Trophoblast cell (in vitro differentiated cells and primary cell): Measurements from ENCODE around the gene WWC2.
A peak's percentile ranks its signal among the peaks of the same experiment; 100 is the strongest.

ENCODE experiments used
- DNase-seq, 2 donors: peaks; one replicate each; pipeline ENCODE4 v3.0.0-alpha.2; 2016
- H2AFZ ChIP-seq: 2 replicates; pipeline ENCODE4 v1.6.1; 2013; ENCODE audit warnings: low read length, moderate library complexity, mild to moderate bottlenecking; ENCODE audit not compliant: insufficient read depth, poor library complexity
- H2AK5ac ChIP-seq: 2 replicates; pipeline ENCODE4 v1.6.1; 2013; ENCODE audit warnings: mild to moderate bottlenecking, low read length
- H2BK120ac ChIP-seq: 2 replicates; pipeline ENCODE4 v1.6.1; 2013; ENCODE audit warnings: low read length, mild to moderate bottlenecking, moderate library complexity; ENCODE audit not compliant: insufficient read depth, poor library complexity
- H2BK12ac ChIP-seq: 2 replicates; pipeline ENCODE4 v1.6.1; 2013; ENCODE audit warnings: mild to moderate bottlenecking, low read length, moderate library complexity
- H2BK5ac ChIP-seq: 2 replicates; pipeline ENCODE4 v1.6.1; 2013; ENCODE audit warnings: low read length, low read depth, moderate library complexity, mild to moderate bottlenecking; ENCODE audit not compliant: poor library complexity
- H3K14ac ChIP-seq: 2 replicates; pipeline ENCODE4 v1.6.1; 2013; ENCODE audit warnings: mild to moderate bottlenecking, low read length
- H3K18ac ChIP-seq: 2 replicates; pipeline ENCODE4 v1.6.1; 2013; ENCODE audit warnings: mild to moderate bottlenecking, low read length
- H3K23ac ChIP-seq: 2 replicates; pipeline ENCODE4 v1.6.1; 2013; ENCODE audit warnings: low read length
- H3K27ac ChIP-seq: 2 replicates; pipeline ENCODE4 v1.5.1; 2013; ENCODE audit warnings: low read depth, mild to moderate bottlenecking, inconsistent platforms, low read length, moderate library complexity
- H3K27me3 ChIP-seq: 2 replicates; pipeline ENCODE4 v1.6.1; 2013; ENCODE audit warnings: inconsistent platforms, mild to moderate bottlenecking, low read length, moderate library complexity; ENCODE audit not compliant: insufficient read depth
- H3K36me3 ChIP-seq, 2 experiments: 1 replicate in 1 of 2; 2 replicates in 1 of 2; pipeline ENCODE4 v1.6.1; 2013; ENCODE audit warnings: low read length in 2 of 2, mild to moderate bottlenecking in 2 of 2, moderate library complexity in 1 of 2; ENCODE audit not compliant: insufficient read depth in 2 of 2, control insufficient read depth in 1 of 2
- H3K4ac ChIP-seq: 2 replicates; pipeline ENCODE4 v1.6.1; 2013; ENCODE audit warnings: low read depth, mild to moderate bottlenecking, low read length, moderate library complexity
- H3K4me1 ChIP-seq, 2 experiments: 1 replicate in 1 of 2; 2 replicates in 1 of 2; pipeline ENCODE4 v1.6.1; 2013; ENCODE audit warnings: low read length in 2 of 2, mild to moderate bottlenecking in 2 of 2, moderate library complexity in 1 of 2; ENCODE audit not compliant: insufficient read depth in 2 of 2, control insufficient read depth in 1 of 2
- H3K4me2 ChIP-seq: 2 replicates; pipeline ENCODE4 v1.6.1; 2013; ENCODE audit warnings: inconsistent platforms, mild to moderate bottlenecking, low read length, moderate library complexity
- H3K4me3 ChIP-seq: 2 replicates; pipeline ENCODE4 v1.5.1; 2013; ENCODE audit warnings: mild to moderate bottlenecking, low read depth, low read length, inconsistent platforms
- H3K79me1 ChIP-seq: one replicate; pipeline ENCODE4 v1.6.1; 2013; ENCODE audit warnings: low read length
- H3K79me2 ChIP-seq: 2 replicates; pipeline ENCODE4 v1.6.1; 2013; ENCODE audit warnings: low read length, mild to moderate bottlenecking; ENCODE audit not compliant: control insufficient read depth, insufficient read depth, poor library complexity
- H3K9ac ChIP-seq: 2 replicates; pipeline ENCODE4 v1.6.1; 2013; ENCODE audit warnings: mild to moderate bottlenecking, low read length
- H3K9me3 ChIP-seq: 2 replicates; pipeline ENCODE4 v1.6.1; 2013; ENCODE audit warnings: low read depth, mild to moderate bottlenecking, control low read depth, inconsistent platforms, low read length; ENCODE audit not compliant: insufficient read depth
- H4K12ac ChIP-seq: 2 replicates; pipeline ENCODE4 v1.6.1; 2013; ENCODE audit warnings: low read depth, mild to moderate bottlenecking, low read length, moderate library complexity
- H4K8ac ChIP-seq: 2 replicates; pipeline ENCODE4 v1.6.1; 2013; ENCODE audit warnings: low read depth, mild to moderate bottlenecking, low read length, moderate library complexity
- H4K91ac ChIP-seq: one replicate; pipeline ENCODE4 v1.6.1; 2013; ENCODE audit warnings: low read depth, mild to moderate bottlenecking, low read length, moderate library complexity
- WGBS: extraction: QIAGEN DNeasy Blood & Tissue Kit; methylation state at CpG from one replicate; pipeline ENCODE4 v1.1.7; 2013; ENCODE audit warnings: missing lambda C conversion rate; ENCODE audit not compliant: insufficient read length, insufficient coverage; ENCODE audit errors: extremely low coverage; 5-methylcytosine and 5-hydroxymethylcytosine counted together

WWC2 gene

DNA sequence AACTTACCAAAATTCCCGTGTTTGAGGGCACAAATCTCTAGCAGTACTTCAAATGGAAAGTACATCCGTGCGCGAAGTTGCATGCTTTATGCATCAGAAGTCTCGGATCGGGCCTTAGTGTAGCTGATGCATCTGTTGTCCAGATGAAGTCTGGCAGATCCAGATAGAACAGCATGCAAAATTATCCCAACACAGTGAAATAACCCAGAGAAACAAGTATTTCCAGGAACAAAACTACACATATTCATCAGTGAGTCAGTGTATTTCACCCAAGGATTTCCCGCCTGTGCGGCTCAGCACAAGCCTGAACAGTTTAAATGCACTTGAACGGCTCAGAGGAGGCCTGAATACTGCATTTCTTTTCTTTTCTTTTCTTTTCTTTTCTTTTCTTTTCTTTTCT is 250.6 kb downstream of the WWC2 start:
- Histone ChIP-seq H4K12ac (no peak overlapping the region), H2BK12ac (no peak overlapping the region), H3K14ac (no peak overlapping the region), H3K36me3 (no peaks in the 10 kb centered on the region), H3K79me1 (no peaks in the 10 kb centered on the region), H3K4me1 (no peaks in the 10 kb centered on the region), H3K4me3 (no peak overlapping the region), H3K79me2 (no peaks in the 10 kb centered on the region), H3K27me3 (no peaks in the 10 kb centered on the region), H3K9me3 (no peaks in the 10 kb centered on the region), H3K4me2 (no peak overlapping the region), H4K91ac (no peak overlapping the region), H3K27ac (no peak overlapping the region), H3K9ac (no peak overlapping the region), H2BK5ac (no peak overlapping the region), H3K18ac (no peak overlapping the region), H2BK120ac (no peak overlapping the region), H2AK5ac (no peak overlapping the region), H4K8ac (no peak overlapping the region), H3K4ac (no peak overlapping the region), H2AFZ (no peak overlapping the region), H3K23ac (no peak overlapping the region)
- no CpG with 5 or more reads among the region's 9 CpGs for WGBS
- no peak for DNase-seq

DNA sequence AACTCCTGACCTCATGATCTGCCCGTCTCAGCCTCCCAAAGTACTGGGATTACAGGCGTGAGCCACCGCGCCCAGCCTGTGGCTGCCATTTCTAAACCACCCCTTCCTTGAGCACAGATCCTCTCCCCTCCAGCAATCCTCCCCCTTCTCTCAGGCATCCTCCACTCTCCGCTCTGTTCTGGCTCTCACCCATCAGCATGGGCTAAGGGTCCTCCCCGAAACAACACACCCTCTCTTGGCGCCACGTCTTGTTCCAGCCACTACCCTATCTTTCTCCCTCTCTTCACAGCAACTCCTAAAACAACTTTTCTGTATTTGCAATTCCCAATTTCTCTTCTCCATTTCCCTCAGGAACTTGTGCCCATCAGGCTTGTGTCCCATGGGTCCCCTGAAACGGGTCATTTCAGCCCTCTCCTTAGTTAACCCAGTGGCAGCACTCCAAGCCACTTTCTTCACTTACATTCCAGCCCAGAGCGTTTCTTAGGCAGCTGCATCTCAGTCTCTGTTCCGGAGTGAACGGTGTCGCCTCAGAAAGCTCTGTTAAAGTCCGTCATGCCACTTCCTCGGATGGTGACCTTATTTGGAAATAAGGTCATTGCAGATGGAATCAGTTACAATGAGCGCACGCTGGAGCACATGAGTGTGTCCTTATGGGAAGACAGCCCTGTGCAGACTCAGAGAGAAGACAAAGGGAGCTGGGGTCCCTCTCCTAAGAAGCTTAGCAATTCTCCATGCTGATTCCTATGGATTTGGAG is 251.4 kb downstream of the WWC2 start:
- no peak overlapping the region for H3K4me2 ChIP-seq
- no peaks in the 10 kb centered on the region for H3K9me3 ChIP-seq
- no peak overlapping the region for H2AK5ac ChIP-seq
- H3K14ac ChIP-seq = no peak overlapping the region
- no peak overlapping the region for H2BK12ac ChIP-seq
- H2AFZ ChIP-seq = no peak overlapping the region
- no peaks in the 10 kb centered on the region for H3K79me1 ChIP-seq
- H4K12ac ChIP-seq = no peak overlapping the region
- H3K9ac ChIP-seq = no peak overlapping the region
- no peak overlapping the region for H4K8ac ChIP-seq
- no peak overlapping the region for H3K4me3 ChIP-seq
- no CpG with 5 or more reads among the region's 17 CpGs for WGBS
- H2BK120ac ChIP-seq = no peak overlapping the region
- DNase-seq = no peak
- no peak overlapping the region for H3K23ac ChIP-seq
- no peaks in the 10 kb centered on the region for H3K36me3 ChIP-seq
- no peak overlapping the region for H4K91ac ChIP-seq
- H3K79me2 ChIP-seq = no peaks in the 10 kb centered on the region
- H3K27ac ChIP-seq = no peak overlapping the region
- H3K27me3 ChIP-seq = no peaks in the 10 kb centered on the region
- H3K18ac ChIP-seq = no peak overlapping the region
- no peaks in the 10 kb centered on the region for H3K4me1 ChIP-seq
- H3K4ac ChIP-seq = no peak overlapping the region
- H2BK5ac ChIP-seq = no peak overlapping the region

DNA sequence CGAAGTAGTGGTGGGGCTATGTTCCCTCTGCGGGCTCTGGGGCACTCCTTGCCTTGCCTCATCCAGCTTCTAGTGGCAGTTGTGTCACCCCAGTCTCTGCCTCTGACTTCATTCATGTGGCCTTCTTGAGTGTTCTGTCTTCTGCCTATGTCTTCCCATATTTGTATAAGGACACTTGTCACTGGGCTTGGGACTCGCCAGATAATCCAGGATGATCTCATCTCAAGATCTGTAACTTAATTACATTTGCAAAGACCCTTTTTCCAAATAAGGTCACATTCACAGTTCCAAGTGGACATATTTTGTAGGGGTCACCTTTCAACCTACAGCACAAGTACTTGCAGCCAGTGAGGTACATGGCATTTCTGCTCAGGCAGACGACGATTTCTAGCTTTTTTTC is 253.5 kb downstream of the WWC2 start:
- H3K9ac ChIP-seq = no peak overlapping the region
- H3K27me3 ChIP-seq = no peaks in the 10 kb centered on the region
- H3K27ac ChIP-seq = no peak overlapping the region
- H2BK5ac ChIP-seq = no peak overlapping the region
- no peak overlapping the region for H3K18ac ChIP-seq
- no peak overlapping the region for H2BK120ac ChIP-seq
- WGBS = no CpG with 5 or more reads among the region's 5 CpGs
- no peak for DNase-seq
- H3K14ac ChIP-seq = no peak overlapping the region
- no peak overlapping the region for H3K4me3 ChIP-seq
- H2AFZ ChIP-seq = no peak overlapping the region
- H3K36me3 ChIP-seq = no peaks in the 10 kb centered on the region
- H3K79me1 ChIP-seq = no peaks in the 10 kb centered on the region
- H3K79me2 ChIP-seq = no peaks in the 10 kb centered on the region
- no peak overlapping the region for H2AK5ac ChIP-seq
- no peak overlapping the region for H3K4me2 ChIP-seq
- H3K4me1 ChIP-seq = no peaks in the 10 kb centered on the region
- no peak overlapping the region for H3K4ac ChIP-seq
- peaks cover 2% of the 10 kb centered on the region for H3K9me3 ChIP-seq
- H4K8ac ChIP-seq = no peak overlapping the region
- no peak overlapping the region for H2BK12ac ChIP-seq
- H4K91ac ChIP-seq = no peak overlapping the region
- no peak overlapping the region for H3K23ac ChIP-seq
- H4K12ac ChIP-seq = no peak overlapping the region

- Histone ChIP-seq H3K14ac (no peak overlapping the region), H3K36me3 (no peaks in the 10 kb centered on the region), H3K9ac (no peak overlapping the region), H4K91ac (no peak overlapping the region), H3K18ac (no peak overlapping the region), H4K12ac (no peak overlapping the region), H4K8ac (no peak overlapping the region), H3K27ac (no peak overlapping the region), H3K79me1 (no peaks in the 10 kb centered on the region), H3K4me2 (no peak overlapping the region), H2BK5ac (no peak overlapping the region), H2AFZ (no peak overlapping the region), H3K4ac (no peak overlapping the region), H3K79me2 (no peaks in the 10 kb centered on the region), H2BK120ac (no peak overlapping the region), H3K23ac (no peak overlapping the region), H2BK12ac (no peak overlapping the region), H3K27me3 (no peaks in the 10 kb centered on the region), H3K4me1 (no peaks in the 10 kb centered on the region), H3K9me3 (peaks cover 2% of the 10 kb centered on the region), H3K4me3 (no peak overlapping the region), H2AK5ac (no peak overlapping the region)
- WGBS = no CpG with 5 or more reads among the region's 8 CpGs
- peak in 1 of 2 donors; percentile 14 for DNase-seq
Observed at GRCh38 chr4:183353557-183353956, 254.5 kb downstream of the WWC2 start.
